HepG2 (cell line): ENCODE measurements around the gene UBL5. TPM values are rescaled to one million over a fixed set of nuclear protein-coding genes. Genes with fewer than 3 reads are reported as not detected.

Experiments
- ARNT2 ChIP-seq: sonication (generic); formaldehyde crosslinking; IDR thresholded peaks from 2 replicates; pipeline ENCODE4 v1.8.0; 2022; ENCODE audit warnings: mild to moderate bottlenecking, low read depth, missing genetic modification reagents, moderate library complexity
- ELF4 ChIP-seq: sonication (generic); formaldehyde crosslinking; IDR thresholded peaks from 2 replicates; pipeline ENCODE4 v1.5.0; 2020; ENCODE audit warnings: missing genetic modification reagents, mild to moderate bottlenecking, moderate library complexity, borderline replicate concordance
- FOXM1 ChIP-seq: sonication (generic); formaldehyde crosslinking; IDR thresholded peaks from 2 replicates; pipeline ENCODE4 v1.5.0; 2020; ENCODE audit warnings: missing genetic modification reagents
- FOXO1 ChIP-seq: sonication (generic); formaldehyde crosslinking; IDR thresholded peaks from 2 replicates; pipeline ENCODE4 v1.4.0; 2020; ENCODE audit warnings: missing genetic modification reagents
- HHEX ChIP-seq: IDR thresholded peaks from 2 replicates; pipeline ENCODE4 v1.6.1; 2016; ENCODE audit warnings: control low read depth
- HMGA1 ChIP-seq: sonication (generic); formaldehyde crosslinking; conservative IDR thresholded peaks from 2 replicates; pipeline ENCODE4 v1.4.0; 2020; ENCODE audit warnings: missing genetic modification reagents
- ISX ChIP-seq: sonication (generic); formaldehyde crosslinking; conservative IDR thresholded peaks from 2 replicates; pipeline ENCODE4 v1.5.0; 2020; ENCODE audit warnings: missing genetic modification reagents
- KLF16 ChIP-seq, 2 experiments: sonication (generic) in 1 of 2; formaldehyde crosslinking in 1 of 2; IDR thresholded peaks; 2 replicates each; pipeline versions ENCODE4 v1.6.1 to v1.8.0; 2016 to 2023; ENCODE audit warnings: missing genetic modification reagents in 2 of 2, missing compliant biosample characterization in 1 of 2
- MED8 ChIP-seq: sonication (generic); formaldehyde crosslinking; IDR thresholded peaks from 2 replicates; pipeline ENCODE4 v1.8.1; 2023; ENCODE audit warnings: mild to moderate bottlenecking, missing genetic modification reagents; ENCODE audit not compliant: insufficient replicate concordance
- REXO4 ChIP-seq: sonication (generic); formaldehyde crosslinking; IDR thresholded peaks from 2 replicates; pipeline ENCODE4 v1.8.0; 2022; ENCODE audit warnings: missing genetic modification reagents, mild to moderate bottlenecking, borderline replicate concordance
- RFX1 ChIP-seq: fragments of 450-650 bp; IDR thresholded peaks from 2 replicates; pipeline ENCODE4 v1.6.1; 2017
- RFXANK ChIP-seq: IDR thresholded peaks from 2 replicates; pipeline ENCODE4 v1.6.1; 2016
- SAFB2 ChIP-seq: sonication (generic); formaldehyde crosslinking; IDR thresholded peaks from 2 replicates; pipeline ENCODE4 v1.5.1; 2020; ENCODE audit warnings: missing genetic modification reagents, low read depth, mild to moderate bottlenecking, borderline replicate concordance
- SIN3A ChIP-seq: IDR thresholded peaks from 2 replicates; pipeline ENCODE4 v1.6.1; 2011; ENCODE audit warnings: low read depth, mild to moderate bottlenecking, control low read depth, low read length, borderline replicate concordance
- SMARCE1 ChIP-seq: fragments of 450-650 bp; IDR thresholded peaks from 2 replicates; pipeline ENCODE4 v1.6.1; 2017; ENCODE audit warnings: borderline replicate concordance
- SMYD3 ChIP-seq: sonication (generic); formaldehyde crosslinking; IDR thresholded peaks from 2 replicates; pipeline ENCODE4 v1.8.1; 2023; ENCODE audit warnings: mild to moderate bottlenecking, missing genetic modification reagents
- TCF12 ChIP-seq, 2 experiments: fragments of 450-650 bp in 1 of 2; sonication (generic) in 1 of 2; formaldehyde crosslinking in 1 of 2; IDR thresholded peaks; 2 replicates each; pipeline versions ENCODE4 v1.6.1 to v1.8.0; 2017 to 2022; ENCODE audit warnings: antibody characterized with exemption in 1 of 2, mild to moderate bottlenecking in 1 of 2, missing genetic modification reagents in 1 of 2, moderate library complexity in 1 of 2
- TRIM24 ChIP-seq: sonication (generic); formaldehyde crosslinking; IDR thresholded peaks from 2 replicates; pipeline ENCODE4 v1.8.0; 2022; ENCODE audit warnings: mild to moderate bottlenecking, missing genetic modification reagents
- ZNF143 ChIP-seq: sonication (generic); formaldehyde crosslinking; IDR thresholded peaks from 2 replicates; pipeline ENCODE4 v1.4.0; 2020; ENCODE audit warnings: missing genetic modification reagents
- ZNF180 ChIP-seq: sonication (generic); formaldehyde crosslinking; IDR thresholded peaks from 2 replicates; pipeline ENCODE4 v1.4.0; 2020; ENCODE audit warnings: low read depth, missing genetic modification reagents, borderline replicate concordance
- ZNF253 ChIP-seq: sonication (generic); formaldehyde crosslinking; IDR thresholded peaks from 2 replicates; pipeline ENCODE4 v1.8.0; 2022; ENCODE audit warnings: mild to moderate bottlenecking, missing genetic modification reagents, borderline replicate concordance
- ZNF556 ChIP-seq: sonication (generic); formaldehyde crosslinking; IDR thresholded peaks from 2 replicates; pipeline ENCODE4 v1.4.0; 2020; ENCODE audit warnings: mild to moderate bottlenecking, missing genetic modification reagents, borderline replicate concordance
- ZNF616 ChIP-seq: sonication (generic); formaldehyde crosslinking; IDR thresholded peaks from 2 replicates; pipeline ENCODE4 v1.5.0; 2020; ENCODE audit warnings: low read depth, mild to moderate bottlenecking, missing genetic modification reagents
- ZSCAN9 ChIP-seq: IDR thresholded peaks from 2 replicates; pipeline ENCODE4 v1.6.1; 2016; ENCODE audit warnings: borderline replicate concordance
- polyA plus RNA-seq, 8 experiments: library from polyadenylated mRNA; depleted of rRNA in 3 of 8; stranded (reverse) in 7 of 8; unstranded in 1 of 8; fragments of >200 nt; fragmentation: Illumina TruSeq in 4 of 8; extraction: Trizol in 4 of 8; gene quantifications; 2 replicates each; pipeline versions ENCODE4 v1.2.1 to v1.2.3, GENCODE V29; 2011 to 2016; ENCODE audit warnings: low read depth in 4 of 8, missing spikeins in 1 of 8, mixed read lengths in 1 of 8; ENCODE audit not compliant: insufficient read depth in 1 of 8
- total RNA-seq, 5 experiments: library from RNA; depleted of rRNA; stranded (reverse); fragments of >200 nt; fragmentation: Illumina TruSeq; extraction: Trizol; gene quantifications; 2 replicates each; pipeline ENCODE4 v1.2.3, GENCODE V29; 2016; ENCODE audit warnings: low read depth in 1 of 5
- TF ChIP-seq, protein P1 (sequence below): sonication (generic); formaldehyde crosslinking; conservative IDR thresholded peaks from 2 replicates; pipeline ENCODE4 v1.4.0; 2020; ENCODE audit warnings: missing genetic modification reagents
- TF ChIP-seq, protein P2 (sequence below): sonication (generic); formaldehyde crosslinking; IDR thresholded peaks from 2 replicates; pipeline ENCODE4 v1.8.1; 2023; ENCODE audit warnings: mild to moderate bottlenecking, inconsistent platforms, moderate library complexity, missing genetic modification reagents, borderline replicate concordance
- TF ChIP-seq, protein P3 (sequence below): sonication (generic); formaldehyde crosslinking; IDR thresholded peaks from 2 replicates; pipeline ENCODE4 v1.5.1; 2020; ENCODE audit warnings: mild to moderate bottlenecking, moderate library complexity, missing genetic modification reagents

The UBL5 gene
- total and polyA plus RNA-seq, 2 of the 13 experiments (the other 11 are each of a cell fraction or from before 2014, with no cell fraction given), result 373 to 487 TPM

DNA sequence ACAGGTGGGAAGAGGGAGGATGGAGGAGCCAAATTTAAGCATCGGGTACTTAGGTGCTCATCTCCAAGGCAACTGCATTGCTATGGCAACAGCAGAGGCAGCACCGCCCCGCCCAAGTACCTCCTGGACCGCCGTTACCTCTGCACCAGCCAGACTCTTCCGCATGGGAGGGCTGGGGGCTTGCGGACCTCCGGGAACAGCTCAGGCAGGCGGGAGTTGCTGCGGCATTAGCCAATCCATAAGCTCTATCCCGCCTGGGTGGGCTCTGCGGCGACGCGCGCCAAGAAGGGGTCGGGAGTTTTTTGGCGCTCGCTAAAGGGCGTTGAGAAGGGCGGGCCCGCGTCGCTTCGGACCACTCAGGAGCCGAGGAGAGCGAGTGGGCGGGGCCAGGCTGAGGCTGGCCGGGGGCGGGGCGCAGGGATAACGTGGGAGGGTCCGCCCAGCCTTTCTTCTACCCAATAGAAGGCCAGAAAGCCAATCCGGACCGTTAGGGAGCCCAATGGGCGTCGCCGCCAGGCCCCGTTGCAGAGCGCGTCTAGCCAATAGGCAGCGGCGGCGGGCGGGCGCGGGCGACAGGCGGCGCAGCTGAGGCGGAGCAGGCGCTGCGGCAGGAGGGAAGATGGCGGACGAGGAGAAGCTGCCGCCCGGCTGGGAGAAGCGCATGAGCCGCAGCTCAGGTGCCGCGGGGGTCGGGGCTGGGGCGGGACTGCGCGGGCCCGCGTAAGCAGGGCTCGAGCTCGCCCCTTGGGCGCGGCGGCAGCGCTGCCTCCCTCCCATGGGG lies 7.2 kb downstream of the UBL5 start, which contains the start of gene PIN1 (continued):
- TF ChIP-seq, protein P1, sequence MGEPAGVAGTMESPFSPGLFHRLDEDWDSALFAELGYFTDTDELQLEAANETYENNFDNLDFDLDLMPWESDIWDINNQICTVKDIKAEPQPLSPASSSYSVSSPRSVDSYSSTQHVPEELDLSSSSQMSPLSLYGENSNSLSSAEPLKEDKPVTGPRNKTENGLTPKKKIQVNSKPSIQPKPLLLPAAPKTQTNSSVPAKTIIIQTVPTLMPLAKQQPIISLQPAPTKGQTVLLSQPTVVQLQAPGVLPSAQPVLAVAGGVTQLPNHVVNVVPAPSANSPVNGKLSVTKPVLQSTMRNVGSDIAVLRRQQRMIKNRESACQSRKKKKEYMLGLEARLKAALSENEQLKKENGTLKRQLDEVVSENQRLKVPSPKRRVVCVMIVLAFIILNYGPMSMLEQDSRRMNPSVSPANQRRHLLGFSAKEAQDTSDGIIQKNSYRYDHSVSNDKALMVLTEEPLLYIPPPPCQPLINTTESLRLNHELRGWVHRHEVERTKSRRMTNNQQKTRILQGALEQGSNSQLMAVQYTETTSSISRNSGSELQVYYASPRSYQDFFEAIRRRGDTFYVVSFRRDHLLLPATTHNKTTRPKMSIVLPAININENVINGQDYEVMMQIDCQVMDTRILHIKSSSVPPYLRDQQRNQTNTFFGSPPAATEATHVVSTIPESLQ (CRISPR knock-in tag), result no peak
- TF ChIP-seq ZNF180 (CRISPR knock-in tag) (no peak), ZNF616 (CRISPR knock-in tag) (no peak), HMGA1 (CRISPR knock-in tag) (no peak), ZNF143 (no peak), FOXM1 (CRISPR knock-in tag) (no peak), HHEX (CRISPR knock-in tag) (no peak), ARNT2 (CRISPR knock-in tag) (peak; percentile 56; the same call in 1 of the 2 replicates), KLF16 (CRISPR knock-in tag; IDR thresholded peaks at IDR 0.05) (peak in 1 of 2 experiments; percentile 16; a peak in 1 of 4 replicates), ZNF556 (0 out of 2 replicates have a peak, but pooled peaks have one; percentile 0), ZNF253 (no peak), TRIM24 (CRISPR knock-in tag) (no peak), SIN3A (no peak), TCF12 (IDR thresholded peaks at IDR 0.05) (no peak), TCF12 (CRISPR knock-in tag; IDR thresholded peaks at IDR 0.05) (no peak), MED8 (CRISPR knock-in tag) (no peak), ELF4 (no peak), RFX1 (peak; percentile 99), SMYD3 (CRISPR knock-in tag) (no peak), FOXO1 (CRISPR knock-in tag) (no peak), SAFB2 (CRISPR knock-in tag) (0 out of 2 replicates have a peak, but pooled peaks have one; percentile 73), ZSCAN9 (CRISPR knock-in tag) (no peak), RFXANK (CRISPR knock-in tag) (0 out of 2 replicates have a peak, but pooled peaks have one; percentile 31), SMARCE1 (no peak), ISX (CRISPR knock-in tag) (no peak), REXO4 (CRISPR knock-in tag) (no peak)
- TF ChIP-seq, protein P2, sequence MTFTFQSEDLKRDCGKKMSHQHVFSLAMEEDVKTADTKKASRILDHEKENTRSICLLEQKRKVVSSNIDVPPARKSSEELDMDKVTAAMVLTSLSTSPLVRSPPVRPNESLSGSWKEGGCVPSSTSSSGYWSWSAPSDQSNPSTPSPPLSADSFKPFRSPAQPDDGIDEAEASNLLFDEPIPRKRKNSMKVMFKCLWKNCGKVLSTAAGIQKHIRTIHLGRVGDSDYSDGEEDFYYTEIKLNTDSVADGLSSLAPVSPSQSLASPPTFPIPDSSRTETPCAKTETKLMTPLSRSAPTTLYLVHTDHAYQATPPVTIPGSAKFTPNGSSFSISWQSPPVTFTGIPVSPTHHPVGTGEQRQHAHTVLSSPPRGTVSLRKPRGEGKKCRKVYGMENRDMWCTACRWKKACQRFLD (CRISPR knock-in tag), result no peak
- TF ChIP-seq, protein P3, sequence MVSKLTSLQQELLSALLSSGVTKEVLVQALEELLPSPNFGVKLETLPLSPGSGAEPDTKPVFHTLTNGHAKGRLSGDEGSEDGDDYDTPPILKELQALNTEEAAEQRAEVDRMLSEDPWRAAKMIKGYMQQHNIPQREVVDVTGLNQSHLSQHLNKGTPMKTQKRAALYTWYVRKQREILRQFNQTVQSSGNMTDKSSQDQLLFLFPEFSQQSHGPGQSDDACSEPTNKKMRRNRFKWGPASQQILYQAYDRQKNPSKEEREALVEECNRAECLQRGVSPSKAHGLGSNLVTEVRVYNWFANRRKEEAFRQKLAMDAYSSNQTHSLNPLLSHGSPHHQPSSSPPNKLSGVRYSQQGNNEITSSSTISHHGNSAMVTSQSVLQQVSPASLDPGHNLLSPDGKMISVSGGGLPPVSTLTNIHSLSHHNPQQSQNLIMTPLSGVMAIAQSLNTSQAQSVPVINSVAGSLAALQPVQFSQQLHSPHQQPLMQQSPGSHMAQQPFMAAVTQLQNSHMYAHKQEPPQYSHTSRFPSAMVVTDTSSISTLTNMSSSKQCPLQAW (CRISPR knock-in tag), result peak; percentile 85; the same call in 1 of the 2 replicates
